Kidney epithelial cell (primary cell): Measurements from ENCODE around the gene TIMM44. TPM values are rescaled to one million over a fixed set of nuclear protein-coding genes. Genes with fewer than 3 reads are reported as not detected.

Source experiments
- DNase-seq: peaks from one replicate; pipeline ENCODE4 v3.0.0-alpha.2; 2010; ENCODE audit warnings: low read depth
- H3K27me3 ChIP-seq: 2 replicates; pipeline ENCODE4 v1.6.0; 2011; ENCODE audit warnings: low read length; ENCODE audit not compliant: control insufficient read depth, insufficient read depth
- H3K36me3 ChIP-seq: 2 replicates; pipeline ENCODE4 v1.5.1; 2011; ENCODE audit warnings: low read length; ENCODE audit not compliant: control insufficient read depth, insufficient read depth
- H3K4me3 ChIP-seq: 2 replicates; pipeline ENCODE4 v1.5.1; 2011; ENCODE audit warnings: low read depth, mild to moderate bottlenecking, control low read depth, low read length
- CTCF ChIP-seq: IDR thresholded peaks from 2 replicates; pipeline ENCODE4 v1.5.1; 2011; ENCODE audit warnings: mild to moderate bottlenecking, moderate library complexity, low read length, control low read depth, inconsistent platforms; ENCODE audit not compliant: insufficient read depth, poor library complexity, severe bottlenecking
- total RNA-seq: library from RNA; depleted of rRNA; stranded (reverse); fragments of >200 nt; gene quantifications from 2 replicates; pipeline ENCODE4 v1.2.3, GENCODE V29; 2015

TIMM44 gene
- total RNA-seq, 1 donor from 2014 or later = 83.9 TPM

- no peaks in the 10 kb centered on the region for H3K36me3 ChIP-seq
- peaks cover 31% of the 10 kb centered on the region for H3K27me3 ChIP-seq
- TF ChIP-seq CTCF = no peak
- H3K4me3 ChIP-seq = no peak overlapping the region
- no peak for DNase-seq
Measured at GRCh38 chr19:7913652-7914051, 29.8 kb downstream of the TIMM44 start.

- peaks cover 28% of the 10 kb centered on the region for H3K27me3 ChIP-seq
- no peak for TF ChIP-seq CTCF
- DNase-seq = no peak
- no peak overlapping the region for H3K4me3 ChIP-seq
- H3K36me3 ChIP-seq = no peaks in the 10 kb centered on the region
Measured at GRCh38 chr19:7912697-7913564, 30.5 kb downstream of the TIMM44 start.

GRCh38 chr19:7912144-7912696 lies 31.2 kb downstream of the TIMM44 start:
- Histone ChIP-seq H3K36me3 (no peaks in the 10 kb centered on the region), H3K4me3 (no peak overlapping the region), H3K27me3 (peaks cover 21% of the 10 kb centered on the region)
- no peak for TF ChIP-seq CTCF
- no peak for DNase-seq

- no peak for DNase-seq
- no peak for TF ChIP-seq CTCF
- H3K4me3 ChIP-seq = no peak overlapping the region
- H3K36me3 ChIP-seq = no peaks in the 10 kb centered on the region
- peaks cover 17% of the 10 kb centered on the region for H3K27me3 ChIP-seq
Measured at GRCh38 chr19:7911508-7912143, 31.8 kb downstream of the TIMM44 start.

GRCh38 chr19:7910321-7911161 lies 32.9 kb downstream of the TIMM44 start:
- DNase-seq = no peak
- no peak overlapping the region for H3K4me3 ChIP-seq
- H3K36me3 ChIP-seq = no peaks in the 10 kb centered on the region
- peaks cover 6% of the 10 kb centered on the region for H3K27me3 ChIP-seq
- TF ChIP-seq CTCF = no peak
